GM04504 (cell line): ENCODE measurements around the gene LBX1.
A peak's percentile ranks its signal among the peaks of the same experiment; 100 is the strongest.

Experiments used
- DNase-seq: peaks from one replicate; pipeline ENCODE4 v3.0.0-alpha.2; 2012; ENCODE audit warnings: low read depth

Gene LBX1

GRCh38 chr10:101244321-101245050 lies 15.2 kb upstream of the LBX1 start:
- peak; percentile 71 for DNase-seq

- DNase-seq = no peak
These were observed 12.8 kb upstream of the LBX1 start for GRCh38 chr10:101241840-101242707.

GRCh38 chr10:101238732-101239105 lies 9.5 kb upstream of the LBX1 start:
- no peak for DNase-seq

- DNase-seq = no peak
These were observed 8.9 kb upstream of the LBX1 start for GRCh38 chr10:101237982-101238731.

GRCh38 chr10:101237081-101237981 lies 8.1 kb upstream of the LBX1 start:
- DNase-seq = no peak

- DNase-seq = no peak
These were observed 7.3 kb upstream of the LBX1 start for GRCh38 chr10:101236376-101237080.

- no peak for DNase-seq
These were observed 6.5 kb upstream of the LBX1 start for GRCh38 chr10:101235766-101236165.

GRCh38 chr10:101234333-101234732 lies 5.1 kb upstream of the LBX1 start:
- DNase-seq = no peak

- no peak for DNase-seq
These were observed 4.6 kb upstream of the LBX1 start for GRCh38 chr10:101233863-101234262.

- DNase-seq = no peak
These were observed 4.2 kb upstream of the LBX1 start for GRCh38 chr10:101233443-101233842.

GRCh38 chr10:101231912-101232689 lies 2.8 kb upstream of the LBX1 start:
- no peak for DNase-seq

GRCh38 chr10:101231092-101231491 lies 1.8 kb upstream of the LBX1 start:
- DNase-seq = no peak

- no peak for DNase-seq
These were observed 1.1 kb upstream of the LBX1 start for GRCh38 chr10:101230183-101230917.

- DNase-seq = no peak
These were observed 347 bp downstream of the LBX1 start for GRCh38 chr10:101228966-101229265.

- DNase-seq = no peak
These were observed 904 bp downstream of the LBX1 start for GRCh38 chr10:101228153-101228965.

- no peak for DNase-seq
These were observed 1.7 kb downstream of the LBX1 start for GRCh38 chr10:101227429-101228152.

GRCh38 chr10:101226491-101227428 lies 2.5 kb downstream of the LBX1 start:
- no peak for DNase-seq
